Neural cell (in vitro differentiated cells): ENCODE data around the gene SWSAP1. TPM values are rescaled to one million over a fixed set of nuclear protein-coding genes. Genes with fewer than 3 reads are reported as not detected.

Source experiments
- H2AFZ ChIP-seq: fragments of 200-600, 300-800 bp; sonication (generic), shearing (Covaris generic); 2 replicates; pipeline ENCODE4 v1.6.0; 2014; ENCODE audit warnings: low read depth, mild to moderate bottlenecking, antibody characterized with exemption, low read length, moderate library complexity
- H3F3A ChIP-seq: fragments of 200-600 bp; shearing (Covaris generic); 2 replicates; pipeline ENCODE4 v1.6.1; 2016; ENCODE audit warnings: mild to moderate bottlenecking, moderate library complexity, mixed read lengths, antibody characterized with exemption, low read length; ENCODE audit not compliant: insufficient read depth, poor library complexity, severe bottlenecking
- H3K27ac ChIP-seq: fragments of 200-600, 300-800 bp; sonication (generic), shearing (Covaris generic); 2 replicates; pipeline ENCODE4 v1.5.1; 2014; ENCODE audit warnings: mild to moderate bottlenecking, low read length, moderate library complexity
- H3K27me3 ChIP-seq: fragments of 300-800, 200-600 bp; sonication (generic), shearing (Covaris generic); 2 replicates; pipeline ENCODE4 v1.6.0; 2014; ENCODE audit warnings: mild to moderate bottlenecking, low read depth, low read length, moderate library complexity; ENCODE audit not compliant: insufficient read depth
- H3K36me3 ChIP-seq: fragments of 300-800, 200-600 bp; sonication (generic), shearing (Covaris generic); 2 replicates; pipeline ENCODE4 v1.5.1; 2014; ENCODE audit warnings: mild to moderate bottlenecking, antibody characterized with exemption, low read length, moderate library complexity; ENCODE audit not compliant: insufficient read depth
- H3K4me2 ChIP-seq: fragments of 300-800, 200-600 bp; sonication (generic), shearing (Covaris generic); 2 replicates; pipeline ENCODE4 v1.6.0; 2014; ENCODE audit warnings: mild to moderate bottlenecking, low read length
- H3K4me3 ChIP-seq: fragments of 300-800, 200-600 bp; sonication (generic), shearing (Covaris generic); 2 replicates; pipeline ENCODE4 v1.5.1; 2014; ENCODE audit warnings: mild to moderate bottlenecking, low read length, moderate library complexity
- H3K79me2 ChIP-seq: fragments of 200-600 bp; shearing (Covaris generic); replicated peaks from 2 replicates; pipeline ENCODE4 v1.6.0; 2014; ENCODE audit warnings: mild to moderate bottlenecking, low read length, moderate library complexity; ENCODE audit not compliant: insufficient read depth
- H3K9ac ChIP-seq: fragments of 300-800, 200-600 bp; sonication (generic), shearing (Covaris generic); 2 replicates; pipeline ENCODE4 v1.6.1; 2016; ENCODE audit warnings: mild to moderate bottlenecking, low read length, mixed read lengths
- H3K9me2 ChIP-seq: fragments of 200-600 bp; shearing (Covaris generic); 2 replicates; pipeline ENCODE4 v1.6.1; 2016; ENCODE audit warnings: mild to moderate bottlenecking, low read length, mixed read lengths; ENCODE audit not compliant: insufficient read depth
- H3K9me3 ChIP-seq: fragments of 200-600, 300-800 bp; sonication (generic), shearing (Covaris generic); 2 replicates; pipeline ENCODE4 v1.6.1; 2016; ENCODE audit warnings: mild to moderate bottlenecking, mixed run types, low read length, moderate library complexity, mixed read lengths
- H4K20me1 ChIP-seq: fragments of 200-600 bp; shearing (Covaris generic); 2 replicates; pipeline ENCODE4 v1.6.1; 2016; ENCODE audit warnings: mild to moderate bottlenecking, mixed run types; ENCODE audit not compliant: insufficient read depth
- CTCF ChIP-seq: fragments of 450-650 bp; IDR thresholded peaks from 2 replicates; pipeline ENCODE4 v1.5.1; 2014; ENCODE audit warnings: antibody characterized with exemption, mild to moderate bottlenecking, moderate library complexity; ENCODE audit not compliant: poor library complexity, severe bottlenecking
- EP300 ChIP-seq: fragments of 450-650 bp; conservative IDR thresholded peaks from 2 replicates; pipeline ENCODE4 v1.6.1; 2014; ENCODE audit warnings: antibody characterized with exemption, mild to moderate bottlenecking, moderate library complexity; ENCODE audit not compliant: poor library complexity, severe bottlenecking
- EZH2 ChIP-seq: fragments of 200-600, 300-800 bp; shearing (Covaris generic), sonication (generic); IDR thresholded peaks from 2 replicates; pipeline ENCODE4 v1.6.1; 2014; ENCODE audit warnings: antibody characterized with exemption, low read length, borderline replicate concordance, mild to moderate bottlenecking; ENCODE audit not compliant: insufficient read depth, poor library complexity, severe bottlenecking
- MXI1 ChIP-seq: fragments of 450-650 bp; conservative IDR thresholded peaks from 2 replicates; pipeline ENCODE4 v1.6.1; 2014; ENCODE audit warnings: antibody characterized with exemption, mild to moderate bottlenecking; ENCODE audit not compliant: poor library complexity, severe bottlenecking
- POLR2AphosphoS5 ChIP-seq: IDR thresholded peaks from 2 replicates; pipeline ENCODE4 v1.6.1; 2012
- RAD21 ChIP-seq: fragments of 450-650 bp; conservative IDR thresholded peaks from 2 replicates; pipeline ENCODE4 v1.6.1; 2014; ENCODE audit warnings: antibody characterized with exemption, mild to moderate bottlenecking, moderate library complexity
- REST ChIP-seq: IDR thresholded peaks from 2 replicates; pipeline ENCODE4 v1.6.1; 2012; ENCODE audit warnings: borderline replicate concordance
- SMC3 ChIP-seq: fragments of 450-650 bp; conservative IDR thresholded peaks from 2 replicates; pipeline ENCODE4 v1.6.1; 2014; ENCODE audit warnings: antibody characterized with exemption, mild to moderate bottlenecking, moderate library complexity; ENCODE audit not compliant: poor library complexity
- TAF1 ChIP-seq: IDR thresholded peaks from 2 replicates; pipeline ENCODE4 v1.6.1; 2012; ENCODE audit warnings: low read depth
- polyA plus RNA-seq: library from polyadenylated mRNA; depleted of rRNA; stranded (reverse); fragments of >200 nt; gene quantifications from 2 replicates; pipeline ENCODE4 v1.2.3, GENCODE V29; 2014

Gene SWSAP1
- polyA plus RNA-seq, 1 donor from 2014 or later: 2.4 TPM

DNA sequence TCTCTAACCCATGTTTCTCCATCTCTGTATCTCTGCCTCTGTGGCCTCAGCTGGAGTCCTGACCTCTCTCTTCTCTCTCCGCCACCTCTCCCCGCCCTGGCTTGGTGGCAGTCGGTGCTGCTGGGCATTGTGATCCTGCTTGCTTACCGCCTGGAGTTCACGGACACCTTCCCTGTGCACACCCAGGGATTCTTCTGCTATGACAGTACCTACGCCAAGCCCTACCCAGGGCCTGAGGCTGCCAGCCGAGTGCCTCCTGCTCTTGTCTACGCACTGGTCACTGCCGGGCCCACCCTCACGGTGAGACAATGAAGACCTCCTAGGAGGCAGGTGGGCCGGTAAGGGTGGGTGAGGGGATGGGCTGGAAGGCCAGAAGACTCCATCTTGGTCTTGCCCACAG is 15.0 kb upstream of the SWSAP1 start:
- H2AFZ ChIP-seq: no peak overlapping the region
- no peaks in the 10 kb centered on the region for H3K9me2 ChIP-seq
- no peaks in the 10 kb centered on the region for H3K9me3 ChIP-seq
- peaks cover 10% of the 10 kb centered on the region for H3K79me2 ChIP-seq
- no peak for TF ChIP-seq RAD21
- no peak for TF ChIP-seq REST
- no peak for TF ChIP-seq TAF1
- no peak for TF ChIP-seq SMC3
- no peak for TF ChIP-seq EZH2
- no peak for TF ChIP-seq CTCF
- no peak for TF ChIP-seq MXI1
- no peak for TF ChIP-seq EP300
- no peak for TF ChIP-seq POLR2AphosphoS5
- H3F3A ChIP-seq: no peaks in the 10 kb centered on the region
- H3K4me3 ChIP-seq: no peak overlapping the region
- no peak overlapping the region for H3K4me2 ChIP-seq
- H4K20me1 ChIP-seq: no peaks in the 10 kb centered on the region
- H3K9ac ChIP-seq: no peak overlapping the region
- H3K36me3 ChIP-seq: peaks cover 12% of the 10 kb centered on the region
- H3K27me3 ChIP-seq: no peaks in the 10 kb centered on the region
- H3K27ac ChIP-seq: no peak overlapping the region

- H3K36me3 ChIP-seq: peaks cover 12% of the 10 kb centered on the region
- no peak overlapping the region for H3K4me2 ChIP-seq
- no peak overlapping the region for H3K27ac ChIP-seq
- TF ChIP-seq EZH2 (no peak), SMC3 (no peak), REST (no peak), EP300 (no peak)
- no peaks in the 10 kb centered on the region for H3K9me2 ChIP-seq
- peaks cover under 1% of the 10 kb centered on the region for H3K79me2 ChIP-seq
- no peaks in the 10 kb centered on the region for H3F3A ChIP-seq
- H2AFZ ChIP-seq: no peak overlapping the region
- H4K20me1 ChIP-seq: no peaks in the 10 kb centered on the region
- no peaks in the 10 kb centered on the region for H3K27me3 ChIP-seq
- peak overlapping the region; percentile 25 for H3K4me3 ChIP-seq
- H3K9me3 ChIP-seq: no peaks in the 10 kb centered on the region
- H3K9ac ChIP-seq: no peak overlapping the region
Observed at GRCh38 chr19:11361037-11361770, 13.3 kb upstream of the SWSAP1 start.
